Measurements from ENCODE around the gene SPINK1. TPM values are rescaled to one million over a fixed set of nuclear protein-coding genes. Genes with fewer than 3 reads are reported as not detected.

Gene SPINK1
- total RNA-seq, 1 donor from 2014 or later: not detected

GRCh38 chr5:147853372-147853987 lies 22.0 kb upstream of the SPINK1 start:
- Mint-ChIP-seq H3K27ac (ENCODE audit: unreplicated experiment) (no peak overlapping the region), H3K36me3 (ENCODE audit: unreplicated experiment) (no peaks in the 10 kb centered on the region), H3K9me3 (ENCODE audit: unreplicated experiment) (no peaks in the 10 kb centered on the region)

GRCh38 chr5:147852365-147852764 lies 20.9 kb upstream of the SPINK1 start:
- Mint-ChIP-seq H3K27ac (ENCODE audit: unreplicated experiment) (no peak overlapping the region), H3K9me3 (ENCODE audit: unreplicated experiment) (no peaks in the 10 kb centered on the region), H3K27me3 (ENCODE audit: unreplicated experiment) (peaks cover 2% of the 10 kb centered on the region), H3K4me3 (ENCODE audit: unreplicated experiment) (no peak overlapping the region), H3K36me3 (ENCODE audit: unreplicated experiment) (no peaks in the 10 kb centered on the region), H3K4me1 (ENCODE audit: low read depth, unreplicated experiment) (no peaks in the 10 kb centered on the region)
- DNase-seq: no peak
- no peak for TF ChIP-seq CTCF (IDR thresholded peaks at IDR 0.05; ENCODE audit: partially characterized antibody, unreplicated experiment)

More at GRCh38 chr5:147853372-147853987, 22.0 kb upstream of the SPINK1 start:
- Mint-ChIP-seq H3K4me3 (ENCODE audit: unreplicated experiment) (no peak overlapping the region), H3K4me1 (ENCODE audit: low read depth, unreplicated experiment) (no peaks in the 10 kb centered on the region), H3K27me3 (ENCODE audit: unreplicated experiment) (peaks cover 2% of the 10 kb centered on the region)
- TF ChIP-seq CTCF (IDR thresholded peaks at IDR 0.05; ENCODE audit: partially characterized antibody, unreplicated experiment): no peak
- no peak for DNase-seq

- Mint-ChIP-seq H3K9me3 (ENCODE audit: unreplicated experiment) (no peaks in the 10 kb centered on the region), H3K4me3 (ENCODE audit: unreplicated experiment) (no peak overlapping the region), H3K27me3 (ENCODE audit: unreplicated experiment) (peaks cover 2% of the 10 kb centered on the region), H3K27ac (ENCODE audit: unreplicated experiment) (no peak overlapping the region), H3K4me1 (ENCODE audit: low read depth, unreplicated experiment) (no peaks in the 10 kb centered on the region), H3K36me3 (ENCODE audit: unreplicated experiment) (no peaks in the 10 kb centered on the region)
- TF ChIP-seq CTCF (IDR thresholded peaks at IDR 0.05; ENCODE audit: partially characterized antibody, unreplicated experiment): no peak
- DNase-seq: no peak
Measured at GRCh38 chr5:147851578-147851977, 20.1 kb upstream of the SPINK1 start.

GRCh38 chr5:147849226-147849625 lies 17.8 kb upstream of the SPINK1 start:
- Mint-ChIP-seq H3K4me1 (ENCODE audit: low read depth, unreplicated experiment) (no peaks in the 10 kb centered on the region), H3K27me3 (ENCODE audit: unreplicated experiment) (no peaks in the 10 kb centered on the region), H3K9me3 (ENCODE audit: unreplicated experiment) (no peaks in the 10 kb centered on the region), H3K36me3 (ENCODE audit: unreplicated experiment) (no peaks in the 10 kb centered on the region), H3K27ac (ENCODE audit: unreplicated experiment) (no peak overlapping the region), H3K4me3 (ENCODE audit: unreplicated experiment) (no peak overlapping the region)
- no peak for DNase-seq
- TF ChIP-seq CTCF (IDR thresholded peaks at IDR 0.05; ENCODE audit: partially characterized antibody, unreplicated experiment): no peak

- DNase-seq: no peak
- Mint-ChIP-seq H3K36me3 (ENCODE audit: unreplicated experiment) (no peaks in the 10 kb centered on the region), H3K27ac (ENCODE audit: unreplicated experiment) (no peak overlapping the region), H3K4me1 (ENCODE audit: low read depth, unreplicated experiment) (no peaks in the 10 kb centered on the region), H3K4me3 (ENCODE audit: unreplicated experiment) (no peak overlapping the region), H3K27me3 (ENCODE audit: unreplicated experiment) (no peaks in the 10 kb centered on the region), H3K9me3 (ENCODE audit: unreplicated experiment) (no peaks in the 10 kb centered on the region)
- no peak for TF ChIP-seq CTCF (IDR thresholded peaks at IDR 0.05; ENCODE audit: partially characterized antibody, unreplicated experiment)
Measured at GRCh38 chr5:147845618-147846017, 14.1 kb upstream of the SPINK1 start.

Measured in glutamatergic neuron (in vitro differentiated cells).